ENCODE results near the gene HERPUD2.
A peak's percentile ranks its signal among the peaks of the same experiment; 100 is the strongest.

HERPUD2 gene

GRCh38 chr7:35694784-35695472 is at the start of gene HERPUD2:
HERPUD2 (minus strand) TSS chr7:35695135; CDS start chr7:35694330, 805 bp downstream.
- peak; percentile 92 for TF ChIP-seq MYC (IDR thresholded peaks at IDR 0.05; ENCODE audit: low read depth, low read length)
- peak; percentile 93 for TF ChIP-seq MAX (IDR thresholded peaks at IDR 0.05; ENCODE audit: low read depth, low read length)
- no peak for TF ChIP-seq CTCF (IDR thresholded peaks at IDR 0.05; ENCODE audit: low read depth, low read length)
- TF ChIP-seq POLR2A (IDR thresholded peaks at IDR 0.05; ENCODE audit: extremely low read depth, insufficient read length): peak; percentile 86
- DNase-seq (ENCODE audit: low read depth): peak; percentile 98
- H3K4me3 ChIP-seq (ENCODE audit: low read depth, low read length): peak within 1 kb of the TSS; percentile 97

- H3K4me3 ChIP-seq (ENCODE audit: low read depth, low read length): no peak overlapping the region
- TF ChIP-seq CTCF (IDR thresholded peaks at IDR 0.05; ENCODE audit: low read depth, low read length): no peak
- no peak for TF ChIP-seq MYC (IDR thresholded peaks at IDR 0.05; ENCODE audit: low read depth, low read length)
- TF ChIP-seq MAX (IDR thresholded peaks at IDR 0.05; ENCODE audit: low read depth, low read length): no peak
- TF ChIP-seq POLR2A (IDR thresholded peaks at IDR 0.05; ENCODE audit: extremely low read depth, insufficient read length): no peak
- DNase-seq (ENCODE audit: low read depth): no peak
Measured at GRCh38 chr7:35738889-35739288, 44.0 kb upstream of the HERPUD2 start.

GRCh38 chr7:35736725-35737124 is 41.8 kb upstream of the HERPUD2 start:
- TF ChIP-seq POLR2A (IDR thresholded peaks at IDR 0.05; ENCODE audit: extremely low read depth, insufficient read length) (no peak), MAX (IDR thresholded peaks at IDR 0.05; ENCODE audit: low read depth, low read length) (no peak), CTCF (IDR thresholded peaks at IDR 0.05; ENCODE audit: low read depth, low read length) (no peak), MYC (IDR thresholded peaks at IDR 0.05; ENCODE audit: low read depth, low read length) (no peak)
- no peak for DNase-seq (ENCODE audit: low read depth)

GRCh38 chr7:35735396-35735795 is 40.5 kb upstream of the HERPUD2 start:
- no peak for TF ChIP-seq CTCF (IDR thresholded peaks at IDR 0.05; ENCODE audit: low read depth, low read length)
- TF ChIP-seq MAX (IDR thresholded peaks at IDR 0.05; ENCODE audit: low read depth, low read length): no peak
- TF ChIP-seq POLR2A (IDR thresholded peaks at IDR 0.05; ENCODE audit: extremely low read depth, insufficient read length): no peak
- TF ChIP-seq MYC (IDR thresholded peaks at IDR 0.05; ENCODE audit: low read depth, low read length): no peak
- H3K4me3 ChIP-seq (ENCODE audit: low read depth, low read length): no peak overlapping the region
- DNase-seq (ENCODE audit: low read depth): no peak

More at GRCh38 chr7:35736725-35737124, 41.8 kb upstream of the HERPUD2 start:
- H3K4me3 ChIP-seq (ENCODE audit: low read depth, low read length): no peak overlapping the region

GRCh38 chr7:35734001-35734483 is 39.1 kb upstream of the HERPUD2 start:
- no peak for DNase-seq (ENCODE audit: low read depth)

More at GRCh38 chr7:35734001-35734483, 39.1 kb upstream of the HERPUD2 start:
- H3K4me3 ChIP-seq (ENCODE audit: low read depth, low read length): no peak overlapping the region
- TF ChIP-seq POLR2A (IDR thresholded peaks at IDR 0.05; ENCODE audit: extremely low read depth, insufficient read length) (no peak), MAX (IDR thresholded peaks at IDR 0.05; ENCODE audit: low read depth, low read length) (no peak), MYC (IDR thresholded peaks at IDR 0.05; ENCODE audit: low read depth, low read length) (no peak), CTCF (IDR thresholded peaks at IDR 0.05; ENCODE audit: low read depth, low read length) (no peak)

Measured in NB4 (cell line).